K562 (cell line): Measurements from ENCODE around the gene UBE2G2. TPM values are rescaled to one million over a fixed set of nuclear protein-coding genes. Genes with fewer than 3 reads are reported as not detected.

ENCODE experiments used
- BCOR ChIP-seq: fragments of 450-650 bp; IDR thresholded peaks from 2 replicates; pipeline ENCODE4 v1.6.1; 2016
- DACH1 ChIP-seq: fragments of 450-650 bp; IDR thresholded peaks from 2 replicates; pipeline ENCODE4 v1.6.1; 2018; ENCODE audit not compliant: partially characterized antibody
- FOXJ3 ChIP-seq: sonication (generic); formaldehyde crosslinking; IDR thresholded peaks from 2 replicates; pipeline ENCODE4 v1.4.0; 2020; ENCODE audit warnings: mild to moderate bottlenecking, missing genetic modification reagents
- IFI16 ChIP-seq: fragments of 250-450 bp; sonication (Bioruptor Pico); IDR thresholded peaks from 2 replicates; pipeline ENCODE4 v2.1.2; 2022; ENCODE audit warnings: mild to moderate bottlenecking, inconsistent platforms
- PCBP1 ChIP-seq: fragments of 200-400 bp; formaldehyde crosslinking; IDR thresholded peaks from 2 replicates; pipeline ENCODE4 v1.6.1; 2018; ENCODE audit warnings: mild to moderate bottlenecking, low read depth, low read length; ENCODE audit not compliant: poor library complexity, severe bottlenecking
- PHF8 ChIP-seq: fragments of 200-600 bp; sonication (generic); IDR thresholded peaks from 2 replicates; pipeline ENCODE4 v1.6.1; 2012; ENCODE audit warnings: mixed run types, mild to moderate bottlenecking, inconsistent platforms, low read length, moderate library complexity, borderline replicate concordance
- PTBP1 ChIP-seq: fragments of 200-400 bp; formaldehyde crosslinking; IDR thresholded peaks from 2 replicates; pipeline ENCODE4 v1.6.1; 2017; ENCODE audit warnings: low read depth, low read length
- RBBP5 ChIP-seq: fragments of 200-600 bp; sonication (generic); IDR thresholded peaks from 2 replicates; pipeline ENCODE4 v1.6.1; 2012; ENCODE audit warnings: borderline replicate concordance, mild to moderate bottlenecking, low read length, control low read depth, inconsistent platforms; ENCODE audit not compliant: insufficient read depth, poor library complexity, severe bottlenecking
- RBFOX2 ChIP-seq: fragments of 200-400 bp; formaldehyde crosslinking; IDR thresholded peaks from 2 replicates; pipeline ENCODE4 v1.6.1; 2017; ENCODE audit warnings: low read depth, mild to moderate bottlenecking, low read length, moderate library complexity
- SRSF7 ChIP-seq: fragments of 200-400 bp; formaldehyde crosslinking; optimal IDR thresholded peaks from 2 replicates; pipeline ENCODE3; 2017; ENCODE audit warnings: mild to moderate bottlenecking, low read depth, low read length
- TCF7L2 ChIP-seq: fragments of 150-350 bp; IDR thresholded peaks from 2 replicates; pipeline ENCODE4 v1.6.1; 2016; ENCODE audit warnings: low read depth, mild to moderate bottlenecking, low read length, moderate library complexity
- ZFP36 ChIP-seq: fragments of 150-350 bp; IDR thresholded peaks from 2 replicates; pipeline ENCODE4 v1.6.1; 2018; ENCODE audit warnings: low read length, low read depth; ENCODE audit not compliant: partially characterized antibody
- ZNF668 ChIP-seq: fragments of 250-450 bp; sonication (Bioruptor Pico); IDR thresholded peaks from 2 replicates; pipeline ENCODE4 v1.8.0; 2022; ENCODE audit warnings: mild to moderate bottlenecking, inconsistent platforms
- ZNF780A ChIP-seq: fragments of 250-450 bp; sonication (Bioruptor Pico); IDR thresholded peaks from 2 replicates; pipeline ENCODE4 v1.5.0; 2021; ENCODE audit warnings: mild to moderate bottlenecking
- polyA plus RNA-seq, 8 experiments: library from polyadenylated mRNA; depleted of rRNA in 4 of 8; stranded (reverse) in 5 of 8; unstranded in 3 of 8; fragments of >200 nt; fragmentation: Nextera tagmentation in 2 of 8; fragmentation: Illumina TruSeq in 1 of 8; extraction: Ambion mirVana in 2 of 8; extraction: Trizol in 1 of 8; gene quantifications; 2 replicates each; pipeline versions ENCODE4 v1.2.1 to v1.2.3, GENCODE V29; 2011 to 2014; ENCODE audit warnings: inconsistent platforms in 1 of 8, missing spikeins in 1 of 8
- total RNA-seq, 7 experiments: library from RNA; depleted of rRNA in 6 of 7; stranded (reverse); fragments of >200 nt in 6 of 7; fragmentation: Illumina TruSeq in 2 of 7; extraction: Trizol in 2 of 7; gene quantifications; 2 replicates each; pipeline versions ENCODE4 v1.2.1 to v1.2.3, GENCODE V29; 2011 to 2021; ENCODE audit warnings: low replicate concordance in 1 of 7
- TF ChIP-seq, protein P1 (sequence below): fragments of 450-650 bp; conservative IDR thresholded peaks from 2 replicates; pipeline ENCODE4 v1.6.1; 2016; ENCODE audit warnings: missing genetic modification characterization, low read depth, mild to moderate bottlenecking, missing compliant biosample characterization, moderate library complexity
- TF ChIP-seq, protein P2 (sequence below), 3 experiments: IDR thresholded peaks in 2 of 3; conservative IDR thresholded peaks in 1 of 3; 2 replicates each; pipeline ENCODE4 v1.5.1; 2011 to 2012; ENCODE audit warnings: low read length in 3 of 3, mild to moderate bottlenecking in 3 of 3, control low read depth in 2 of 3, improper control_type of control experiment in 1 of 3, inconsistent platforms in 1 of 3, low read depth in 1 of 3, mixed read lengths in 1 of 3, moderate library complexity in 1 of 3; ENCODE audit not compliant: insufficient read depth in 2 of 3
- TF ChIP-seq, protein P3 (sequence below): fragments of 250-450 bp; sonication (Bioruptor Pico); IDR thresholded peaks from 2 replicates; pipeline ENCODE4 v1.8.0; 2022; ENCODE audit warnings: inconsistent platforms, mild to moderate bottlenecking, moderate library complexity, borderline replicate concordance
- TF ChIP-seq, protein P4 (sequence below): sonication (generic); formaldehyde crosslinking; IDR thresholded peaks from 2 replicates; pipeline ENCODE4 v1.8.1; 2023; ENCODE audit warnings: mild to moderate bottlenecking, missing genetic modification reagents

Gene UBE2G2
- total and polyA plus RNA-seq, 9 of the 15 experiments (the other 6 are each of a cell fraction or from before 2014, with no cell fraction given): 47.5 to 225 (median 140) TPM

DNA sequence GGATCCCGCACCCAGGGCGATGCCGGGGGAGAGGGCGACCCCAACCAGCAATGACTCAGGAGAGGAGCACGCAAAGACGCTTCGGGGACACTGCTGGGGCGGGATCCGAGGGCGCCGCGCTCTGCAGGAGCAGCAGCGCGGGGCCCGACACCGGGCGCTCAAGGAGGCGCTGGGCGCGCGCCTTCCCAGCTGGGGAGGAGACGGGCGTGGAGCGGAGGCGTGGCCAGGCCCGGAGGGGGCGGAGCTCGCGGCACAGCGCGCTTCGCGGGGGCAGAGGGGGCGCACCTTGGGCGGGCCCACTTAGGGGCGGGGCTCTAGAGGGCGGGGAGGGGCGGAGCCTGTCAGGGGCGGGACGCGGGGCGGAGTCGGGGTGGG, 15.9 kb upstream of the UBE2G2 start (continued):
- TF ChIP-seq, protein P1, sequence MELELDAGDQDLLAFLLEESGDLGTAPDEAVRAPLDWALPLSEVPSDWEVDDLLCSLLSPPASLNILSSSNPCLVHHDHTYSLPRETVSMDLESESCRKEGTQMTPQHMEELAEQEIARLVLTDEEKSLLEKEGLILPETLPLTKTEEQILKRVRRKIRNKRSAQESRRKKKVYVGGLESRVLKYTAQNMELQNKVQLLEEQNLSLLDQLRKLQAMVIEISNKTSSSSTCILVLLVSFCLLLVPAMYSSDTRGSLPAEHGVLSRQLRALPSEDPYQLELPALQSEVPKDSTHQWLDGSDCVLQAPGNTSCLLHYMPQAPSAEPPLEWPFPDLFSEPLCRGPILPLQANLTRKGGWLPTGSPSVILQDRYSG (tag): no peak
- TF ChIP-seq PHF8 (no peak), IFI16 (no peak), RBFOX2 (peak; percentile 36), ZNF668 (CRISPR knock-in tag) (no peak), DACH1 (peak; percentile 70), BCOR (no peak), RBBP5 (peak; percentile 53), SRSF7 (no peak), ZNF780A (CRISPR knock-in tag) (no peak), PTBP1 (0 out of 2 replicates have a peak, but pooled peaks have one; percentile 25), FOXJ3 (no peak), TCF7L2 (no peak), PCBP1 (peak; percentile 38), ZFP36 (no peak)
- TF ChIP-seq, protein P2, sequence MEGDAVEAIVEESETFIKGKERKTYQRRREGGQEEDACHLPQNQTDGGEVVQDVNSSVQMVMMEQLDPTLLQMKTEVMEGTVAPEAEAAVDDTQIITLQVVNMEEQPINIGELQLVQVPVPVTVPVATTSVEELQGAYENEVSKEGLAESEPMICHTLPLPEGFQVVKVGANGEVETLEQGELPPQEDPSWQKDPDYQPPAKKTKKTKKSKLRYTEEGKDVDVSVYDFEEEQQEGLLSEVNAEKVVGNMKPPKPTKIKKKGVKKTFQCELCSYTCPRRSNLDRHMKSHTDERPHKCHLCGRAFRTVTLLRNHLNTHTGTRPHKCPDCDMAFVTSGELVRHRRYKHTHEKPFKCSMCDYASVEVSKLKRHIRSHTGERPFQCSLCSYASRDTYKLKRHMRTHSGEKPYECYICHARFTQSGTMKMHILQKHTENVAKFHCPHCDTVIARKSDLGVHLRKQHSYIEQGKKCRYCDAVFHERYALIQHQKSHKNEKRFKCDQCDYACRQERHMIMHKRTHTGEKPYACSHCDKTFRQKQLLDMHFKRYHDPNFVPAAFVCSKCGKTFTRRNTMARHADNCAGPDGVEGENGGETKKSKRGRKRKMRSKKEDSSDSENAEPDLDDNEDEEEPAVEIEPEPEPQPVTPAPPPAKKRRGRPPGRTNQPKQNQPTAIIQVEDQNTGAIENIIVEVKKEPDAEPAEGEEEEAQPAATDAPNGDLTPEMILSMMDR (IDR thresholded peaks at IDR 0.05 in 2 of 3, conservative IDR thresholded peaks at IDR 0.05 in 1 of 3; ENCODE audit: insufficient read depth in 2 of 3, low read depth in 1 of 3, low read length in 3 of 3): peak in 2 of 3 experiments; percentile 13 to 16; a peak in 1 of 6 replicates
- TF ChIP-seq, protein P3, sequence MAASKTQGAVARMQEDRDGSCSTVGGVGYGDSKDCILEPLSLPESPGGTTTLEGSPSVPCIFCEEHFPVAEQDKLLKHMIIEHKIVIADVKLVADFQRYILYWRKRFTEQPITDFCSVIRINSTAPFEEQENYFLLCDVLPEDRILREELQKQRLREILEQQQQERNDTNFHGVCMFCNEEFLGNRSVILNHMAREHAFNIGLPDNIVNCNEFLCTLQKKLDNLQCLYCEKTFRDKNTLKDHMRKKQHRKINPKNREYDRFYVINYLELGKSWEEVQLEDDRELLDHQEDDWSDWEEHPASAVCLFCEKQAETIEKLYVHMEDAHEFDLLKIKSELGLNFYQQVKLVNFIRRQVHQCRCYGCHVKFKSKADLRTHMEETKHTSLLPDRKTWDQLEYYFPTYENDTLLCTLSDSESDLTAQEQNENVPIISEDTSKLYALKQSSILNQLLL (CRISPR knock-in tag): no peak
- TF ChIP-seq, protein P4, sequence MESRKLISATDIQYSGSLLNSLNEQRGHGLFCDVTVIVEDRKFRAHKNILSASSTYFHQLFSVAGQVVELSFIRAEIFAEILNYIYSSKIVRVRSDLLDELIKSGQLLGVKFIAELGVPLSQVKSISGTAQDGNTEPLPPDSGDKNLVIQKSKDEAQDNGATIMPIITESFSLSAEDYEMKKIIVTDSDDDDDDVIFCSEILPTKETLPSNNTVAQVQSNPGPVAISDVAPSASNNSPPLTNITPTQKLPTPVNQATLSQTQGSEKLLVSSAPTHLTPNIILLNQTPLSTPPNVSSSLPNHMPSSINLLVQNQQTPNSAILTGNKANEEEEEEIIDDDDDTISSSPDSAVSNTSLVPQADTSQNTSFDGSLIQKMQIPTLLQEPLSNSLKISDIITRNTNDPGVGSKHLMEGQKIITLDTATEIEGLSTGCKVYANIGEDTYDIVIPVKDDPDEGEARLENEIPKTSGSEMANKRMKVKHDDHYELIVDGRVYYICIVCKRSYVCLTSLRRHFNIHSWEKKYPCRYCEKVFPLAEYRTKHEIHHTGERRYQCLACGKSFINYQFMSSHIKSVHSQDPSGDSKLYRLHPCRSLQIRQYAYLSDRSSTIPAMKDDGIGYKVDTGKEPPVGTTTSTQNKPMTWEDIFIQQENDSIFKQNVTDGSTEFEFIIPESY (CRISPR knock-in tag): peak; percentile 23; the same call in 1 of the 2 replicates
